ENCODE measurements around the gene PPARGC1A.

PPARGC1A gene

GRCh38 chr4:23838607-23839006 is 51.2 kb downstream of the PPARGC1A start:
- H3K4me3 ChIP-seq (ENCODE audit: low read depth, low read length): no peak overlapping the region
- no peak for TF ChIP-seq CTCF (IDR thresholded peaks at IDR 0.05; ENCODE audit: low read depth, low read length)

DNA sequence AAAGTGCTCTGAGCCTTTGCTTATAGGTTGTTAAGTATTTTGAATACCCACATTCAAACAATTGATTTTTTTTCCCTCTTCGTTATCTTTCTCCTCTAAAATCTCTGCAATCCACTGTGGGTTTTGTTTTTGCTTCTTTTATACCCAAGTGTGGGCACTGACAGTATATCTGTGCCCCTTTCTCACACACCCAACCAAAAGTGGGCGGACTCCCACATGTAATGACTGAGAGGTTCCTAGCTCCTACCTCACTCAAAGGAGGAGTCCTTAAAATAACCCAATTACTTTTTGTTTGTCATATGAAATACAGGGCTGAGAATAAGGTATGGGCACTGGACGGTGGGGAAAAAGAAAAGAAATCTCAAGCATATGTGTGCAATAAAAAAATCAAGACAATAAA is 51.7 kb downstream of the PPARGC1A start:
- no peak overlapping the region for H3K4me3 ChIP-seq (ENCODE audit: low read depth, low read length)
- TF ChIP-seq CTCF (IDR thresholded peaks at IDR 0.05; ENCODE audit: low read depth, low read length): no peak

- no peak overlapping the region for H3K4me3 ChIP-seq (ENCODE audit: low read depth, low read length)
- TF ChIP-seq CTCF (IDR thresholded peaks at IDR 0.05; ENCODE audit: low read depth, low read length): no peak
These were observed 52.5 kb downstream of the PPARGC1A start for GRCh38 chr4:23837371-23837770.

- H3K4me3 ChIP-seq (ENCODE audit: low read depth, low read length): no peak overlapping the region
- TF ChIP-seq CTCF (IDR thresholded peaks at IDR 0.05; ENCODE audit: low read depth, low read length): no peak
These were observed 53.9 kb downstream of the PPARGC1A start for GRCh38 chr4:23835774-23836478.

GRCh38 chr4:23828779-23829178 is 61.1 kb downstream of the PPARGC1A start:
- no peak for TF ChIP-seq CTCF (IDR thresholded peaks at IDR 0.05; ENCODE audit: low read depth, low read length)
- no peak overlapping the region for H3K4me3 ChIP-seq (ENCODE audit: low read depth, low read length)

GRCh38 chr4:23828020-23828715 is 61.7 kb downstream of the PPARGC1A start:
- TF ChIP-seq CTCF (IDR thresholded peaks at IDR 0.05; ENCODE audit: low read depth, low read length): no peak
- no peak overlapping the region for H3K4me3 ChIP-seq (ENCODE audit: low read depth, low read length)

DNA sequence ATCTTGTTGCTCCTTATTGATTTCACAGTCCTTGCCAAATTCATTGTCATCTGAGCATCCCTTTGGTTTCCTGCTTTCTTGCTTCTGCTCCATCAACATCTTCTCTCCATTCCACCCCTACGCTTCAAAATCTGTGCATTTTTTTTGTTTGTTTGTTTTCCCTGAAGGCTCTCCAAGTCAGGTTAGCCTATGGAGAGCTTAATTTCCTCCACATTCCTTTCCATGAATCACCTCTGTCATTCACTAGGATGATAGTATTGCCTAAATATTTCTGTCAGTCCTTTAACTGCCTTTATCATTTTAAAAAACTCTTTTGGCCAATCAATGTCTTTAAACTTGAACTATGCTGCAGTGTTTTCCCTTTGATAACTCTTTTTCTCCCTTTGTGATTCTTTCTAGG is 67.7 kb downstream of the PPARGC1A start:
- TF ChIP-seq CTCF (IDR thresholded peaks at IDR 0.05; ENCODE audit: low read depth, low read length): no peak
- H3K4me3 ChIP-seq (ENCODE audit: low read depth, low read length): no peak overlapping the region

All from WI38 (cell line).